Endothelial cell of umbilical vein (primary cell): Measurements from ENCODE around the gene ELMO2. TPM values are rescaled to one million over a fixed set of nuclear protein-coding genes. Genes with fewer than 3 reads are reported as not detected.

Source experiments
- BruUV-seq: library from RNA; stranded (reverse); fragments of 400-500 nt; replicated peaks from 2 replicates; lab custom pipeline; 2021; lab: Mats Ljungman, UMichigan
- CTCF ChIA-PET: fragments of 300-600, 350-600 bp; sonication (Branson Sonifier 250); formaldehyde crosslinking; loops from one replicate; lab custom pipeline; 2021; ENCODE audit warnings: antibody characterized with exemption, inconsistent platforms; lab: Charles Lee
- POLR2A ChIA-PET: fragments of 300-600, 350-600 bp; sonication (Branson Sonifier 250); formaldehyde crosslinking; loops from one replicate; lab custom pipeline; 2021; ENCODE audit warnings: antibody characterized with exemption, inconsistent platforms; lab: Charles Lee
- DNase-seq: peaks from one replicate; pipeline ENCODE4 v3.0.0-alpha.2; 2011; ENCODE audit warnings: low read depth, low spot score
- FAIRE-seq: peaks from 2 replicates; lab custom pipeline; 2011; peaks lifted over from hg19 to GRCh38; lab: Jason Lieb, UNC
- H2AFZ ChIP-seq: 2 replicates; pipeline ENCODE4 v1.6.0; 2012; ENCODE audit warnings: low read depth, low read length, control low read depth, inconsistent platforms
- H3K27ac ChIP-seq: 2 replicates; pipeline ENCODE4 v1.5.1; 2011; ENCODE audit warnings: low read depth, mild to moderate bottlenecking, control low read depth, low read length, moderate library complexity; ENCODE audit not compliant: insufficient read depth
- H3K27me3 ChIP-seq, 2 experiments: 2 replicates each; pipeline versions ENCODE4 v1.6.0 to v1.6.1; 2011; ENCODE audit warnings: low read length in 2 of 2, mixed read lengths in 1 of 2; ENCODE audit not compliant: control insufficient read depth in 2 of 2, insufficient read depth in 2 of 2
- H3K36me3 ChIP-seq, 2 experiments: 2 replicates in 1 of 2; 3 replicates in 1 of 2; pipeline ENCODE4 v1.5.1; 2011; ENCODE audit warnings: low read length in 2 of 2, mild to moderate bottlenecking in 1 of 2, moderate library complexity in 1 of 2; ENCODE audit not compliant: control insufficient read depth in 2 of 2, insufficient read depth in 2 of 2; ENCODE audit errors: extremely low read depth in 1 of 2
- H3K4me1 ChIP-seq: 3 replicates; pipeline ENCODE4 v1.5.1; 2011; ENCODE audit warnings: mild to moderate bottlenecking, low read length; ENCODE audit not compliant: control insufficient read depth, insufficient read depth; ENCODE audit errors: extremely low read depth
- H3K4me2 ChIP-seq: 2 replicates; pipeline ENCODE4 v1.6.1; 2011; ENCODE audit warnings: low read length, control low read depth, mixed read lengths; ENCODE audit not compliant: insufficient read depth
- H3K4me3 ChIP-seq, 3 experiments: fragments of 200-600 bp in 1 of 3; sonication (generic), shearing (Covaris generic) in 1 of 3; replicated peaks in 1 of 3; 2 replicates each; pipeline ENCODE4 v1.5.1; 2011 to 2016; ENCODE audit warnings: control low read depth in 3 of 3, low read length in 3 of 3, mild to moderate bottlenecking in 2 of 3, inconsistent platforms in 1 of 3, low read depth in 1 of 3, moderate library complexity in 1 of 3; ENCODE audit not compliant: insufficient read depth in 1 of 3
- H3K79me2 ChIP-seq: 2 replicates; pipeline ENCODE4 v1.6.0; 2012; ENCODE audit warnings: low read length, inconsistent platforms; ENCODE audit not compliant: control insufficient read depth, insufficient read depth
- H3K9ac ChIP-seq: replicated peaks from 2 replicates; pipeline ENCODE3; 2011; ENCODE audit warnings: low read length, control low read depth; ENCODE audit not compliant: insufficient read depth; ENCODE audit errors: extremely low read depth
- H3K9me1 ChIP-seq: replicated peaks from 3 replicates; pipeline ENCODE4 v1.6.0; 2011; ENCODE audit warnings: mild to moderate bottlenecking, low read length; ENCODE audit not compliant: control insufficient read depth, insufficient read depth; ENCODE audit errors: extremely low read depth
- H3K9me3 ChIP-seq: replicated peaks from 2 replicates; pipeline ENCODE4 v1.5.1; 2012; ENCODE audit warnings: low read length, inconsistent platforms; ENCODE audit not compliant: control insufficient read depth, insufficient read depth
- H4K20me1 ChIP-seq: replicated peaks from 2 replicates; pipeline ENCODE3; 2011; ENCODE audit warnings: mild to moderate bottlenecking, low read length; ENCODE audit not compliant: control insufficient read depth, insufficient read depth; ENCODE audit errors: extremely low read depth
- CTCF ChIP-seq, 2 donors: IDR thresholded peaks; 1 replicate in 1 of 2; 2 replicates in 1 of 2; pipeline ENCODE4 v1.5.1; 2011; ENCODE audit warnings: low read length in 2 of 2, mild to moderate bottlenecking in 2 of 2, moderate library complexity in 2 of 2, control low read depth in 1 of 2, inconsistent platforms in 1 of 2, low read depth in 1 of 2; ENCODE audit not compliant: insufficient read depth in 1 of 2; ENCODE audit errors: extremely low read depth in 1 of 2
- FOS ChIP-seq: IDR thresholded peaks from 2 replicates; pipeline ENCODE4 v1.6.1; 2011; ENCODE audit warnings: mild to moderate bottlenecking, low read length, moderate library complexity, borderline replicate concordance; ENCODE audit not compliant: insufficient read depth
- GATA2 ChIP-seq: IDR thresholded peaks from 2 replicates; pipeline ENCODE4 v1.7.0; 2011; ENCODE audit warnings: low read depth, mild to moderate bottlenecking, moderate library complexity, mixed read lengths, low read length; ENCODE audit not compliant: insufficient read length, insufficient read depth
- MYC ChIP-seq: IDR thresholded peaks from one replicate; pipeline ENCODE4 v1.6.1; 2011; ENCODE audit warnings: mild to moderate bottlenecking, low read depth, low read length
- POLR2AphosphoS5 ChIP-seq: IDR thresholded peaks from 2 replicates; pipeline ENCODE4 v1.6.1; 2012; ENCODE audit warnings: low read depth, mild to moderate bottlenecking, control low read depth, low read length, moderate library complexity; ENCODE audit not compliant: insufficient read depth
- dilution Hi-C: fragments of 300-500 bp; cut with MboI; formaldehyde crosslinking; loops from one replicate; pipeline ENCODE4 v1.15.0; 2019; ENCODE audit warnings: low sequenced_read_pairs; ENCODE audit not compliant: extremely low pct_ligation_motif_present
- intact Hi-C: fragments of 100-400 bp; cut with micrococcal nuclease; formaldehyde crosslinking; loops from one replicate; pipeline ENCODE4 v1.10.0; 2022
- polyA plus RNA-seq, 4 experiments: library from polyadenylated mRNA; depleted of rRNA in 3 of 4; stranded (reverse) in 3 of 4; unstranded in 1 of 4; fragments of >200 nt; gene quantifications; 2 replicates each; pipeline versions ENCODE4 v1.2.1 to v1.2.3, GENCODE V29; 2011 to 2012; ENCODE audit warnings: missing spikeins in 1 of 4
- total RNA-seq: library from RNA; stranded (reverse); gene quantifications from 2 replicates; pipeline ENCODE4 v1.2.3, GENCODE V29; 2021

ELMO2 gene
- total and polyA plus RNA-seq, 2 donors (not counting 3 experiments of a cell fraction or from before 2014, with no cell fraction given) = 35.1 to 43.5 TPM

- Histone ChIP-seq H3K4me1 (peaks cover 33% of the 10 kb centered on the region), H3K27me3 (no peaks in the 10 kb centered on the region), H4K20me1 (no peaks in the 10 kb centered on the region), H2AFZ (no peak overlapping the region), H3K4me2 (peak overlapping the region; percentile 59), H3K9me1 (no peaks in the 10 kb centered on the region), H3K9me3 (no peaks in the 10 kb centered on the region), H3K36me3 (no peaks in the 10 kb centered on the region), H3K79me2 (peaks cover 28% of the 10 kb centered on the region), H3K9ac (no peak overlapping the region), H3K27ac (peak overlapping the region; percentile 20), H3K4me3 (no peak overlapping the region)
- peak; percentile 32 for DNase-seq
- FAIRE-seq = peak; percentile 88
- ChIA-PET CTCF (interaction anchor here (0.9 to 1.7 kb wide), 3 partner anchors 11 to 94 kb away, joined by 3 to 8 read pairs (median 4); no protein-coding TSS in a partner anchor), POLR2A (interaction anchor here (0.9 to 1.2 kb wide), 2 partner anchors 37 to 47 kb away, joined by 3 read pairs; no protein-coding TSS in a partner anchor)
- TF ChIP-seq FOS (peak; percentile 54), POLR2AphosphoS5 (no peak), CTCF (IDR thresholded peaks at IDR 0.05; ENCODE audit: extremely low read depth in 1 of 2, insufficient read depth in 1 of 2, low read depth in 1 of 2, low read length in 2 of 2) (no peak), MYC (no peak), GATA2 (peak; percentile 91)
- BruUV-seq = no TSS peak
- dilution Hi-C loops = no loop called here
- intact Hi-C loops = no loop called here
These were observed 5.5 kb downstream of the ELMO2 start for GRCh38 chr20:46400828-46401477.
